ENCODE data around the gene C12orf50. TPM values are rescaled to one million over a fixed set of nuclear protein-coding genes. Genes with fewer than 3 reads are reported as not detected.
A peak's percentile ranks its signal among the peaks of the same experiment; 100 is the strongest.

The C12orf50 gene
- total and polyA plus RNA-seq, 9 of the 15 experiments (the other 6 are each of a cell fraction or from before 2014, with no cell fraction given), result 0.07 to 0.14 (median 0.11) TPM; not detected in 6

- TF ChIP-seq ZC3H4 (CRISPR knock-in tag; IDR thresholded peaks at IDR 0.05; ENCODE audit: borderline replicate concordance) (no peak), ZNF407 (IDR thresholded peaks at IDR 0.05; ENCODE audit: low read depth) (no peak), HCFC1 (IDR thresholded peaks at IDR 0.05; ENCODE audit: low read depth, low read length) (peak; percentile 91), NONO (IDR thresholded peaks at IDR 0.05; ENCODE audit: low read depth in 2 of 2, low read length in 1 of 2) (peak; percentile 14 to 49; a peak in 1 of 4 replicates), ZNF76 (CRISPR knock-in tag; IDR thresholded peaks at IDR 0.05; ENCODE audit: borderline replicate concordance) (no peak), GMEB1 (CRISPR knock-in tag; IDR thresholded peaks at IDR 0.05) (peak; percentile 63; the same call in 1 of the 2 replicates), MTA2 (IDR thresholded peaks at IDR 0.05; ENCODE audit: low read depth) (no peak), HNRNPH1 (optimal IDR thresholded peaks at IDR 0.05; ENCODE audit: low read depth, low read length) (no peak), EWSR1 (IDR thresholded peaks at IDR 0.05; ENCODE audit: borderline replicate concordance, low read depth, partially characterized antibody) (no peak), ZFP30 (CRISPR knock-in tag; IDR thresholded peaks at IDR 0.05; ENCODE audit: borderline replicate concordance) (no peak), CBX3 (IDR thresholded peaks at IDR 0.05; ENCODE audit: borderline replicate concordance in 1 of 2, low read length in 2 of 2) (peak in 1 of 2 experiments; percentile 34; a peak in 1 of 3 replicates), POLR2B (IDR thresholded peaks at IDR 0.05; ENCODE audit: low read depth, partially characterized antibody) (peak; percentile 82)
- TF ChIP-seq, protein P1, sequence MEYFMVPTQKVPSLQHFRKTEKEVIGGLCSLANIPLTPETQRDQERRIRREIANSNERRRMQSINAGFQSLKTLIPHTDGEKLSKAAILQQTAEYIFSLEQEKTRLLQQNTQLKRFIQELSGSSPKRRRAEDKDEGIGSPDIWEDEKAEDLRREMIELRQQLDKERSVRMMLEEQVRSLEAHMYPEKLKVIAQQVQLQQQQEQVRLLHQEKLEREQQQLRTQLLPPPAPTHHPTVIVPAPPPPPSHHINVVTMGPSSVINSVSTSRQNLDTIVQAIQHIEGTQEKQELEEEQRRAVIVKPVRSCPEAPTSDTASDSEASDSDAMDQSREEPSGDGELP (CRISPR knock-in tag; IDR thresholded peaks at IDR 0.05; ENCODE audit: borderline replicate concordance), result peak; percentile 88
Measured at GRCh38 chr12:88035271-88035906, 6.2 kb upstream of the C12orf50 start (continued).
